Naive thymus-derived CD4-positive, alpha-beta T cell (primary cell): Measurements from ENCODE around the gene PET100. TPM values are rescaled to one million over a fixed set of nuclear protein-coding genes. Genes with fewer than 3 reads are reported as not detected.

Source experiments
- ATAC-seq: fragments of 150-1000 bp; cut with Tn5 transposase; 2 replicates; pipeline ENCODE4 v1.10.0; 2021; ENCODE audit warnings: mild to moderate bottlenecking, moderate library complexity
- CTCF ChIA-PET: fragments of 350-600 bp; sonication (Branson Sonifier 250); formaldehyde crosslinking; loops from one replicate; lab custom pipeline; 2021; ENCODE audit warnings: antibody characterized with exemption; lab: Charles Lee
- POLR2A ChIA-PET: fragments of 350-600 bp; sonication (Branson Sonifier 250); formaldehyde crosslinking; loops from one replicate; lab custom pipeline; 2021; ENCODE audit warnings: antibody characterized with exemption, inconsistent platforms; lab: Charles Lee
- DNase-seq, 9 donors: peaks; one replicate each; pipeline versions ENCODE4 v3.0.0 to v3.0.0-alpha.2; 2020 to 2022; ENCODE audit warnings: mixed read lengths in 1 of 9
- H3K27ac ChIP-seq: one replicate; pipeline ENCODE4 v1.7.0; 2013; ENCODE audit warnings: mild to moderate bottlenecking, low read depth, low read length, moderate library complexity
- H3K27me3 ChIP-seq, 2 donors: one replicate each; pipeline ENCODE4 v1.7.0; 2013; ENCODE audit warnings: low read length in 2 of 2, mild to moderate bottlenecking in 2 of 2, moderate library complexity in 2 of 2; ENCODE audit not compliant: control insufficient read depth in 2 of 2, insufficient read depth in 2 of 2
- H3K36me3 ChIP-seq, 3 experiments: 1 replicate in 2 of 3; 2 replicates in 1 of 3; pipeline ENCODE4 v1.7.0; 2013; ENCODE audit warnings: low read length in 3 of 3, mild to moderate bottlenecking in 3 of 3, moderate library complexity in 1 of 3; ENCODE audit not compliant: insufficient read depth in 3 of 3, control insufficient read depth in 2 of 3
- H3K4me1 ChIP-seq, 2 donors: one replicate each; pipeline ENCODE4 v1.7.0; 2013; ENCODE audit warnings: low read length in 2 of 2, mild to moderate bottlenecking in 2 of 2, moderate library complexity in 1 of 2; ENCODE audit not compliant: control insufficient read depth in 2 of 2, insufficient read depth in 2 of 2
- H3K4me3 ChIP-seq: 2 replicates; pipeline ENCODE4 v1.7.0; 2013; ENCODE audit warnings: mild to moderate bottlenecking, low read length
- H3K9me3 ChIP-seq, 3 experiments: 1 replicate in 2 of 3; 2 replicates in 1 of 3; pipeline ENCODE4 v1.7.0; 2013; ENCODE audit warnings: low read length in 3 of 3; ENCODE audit not compliant: control insufficient read depth in 2 of 3
- H3K27ac Mint-ChIP-seq, 9 donors: one replicate each; pipeline ENCODE4 v1.8.0; 2020 to 2022; ENCODE audit warnings: mixed read lengths in 9 of 9, mild to moderate bottlenecking in 8 of 9, moderate library complexity in 5 of 9, inconsistent platforms in 2 of 9
- H3K27me3 Mint-ChIP-seq, 5 donors: one replicate each; pipeline ENCODE4 v1.8.0; 2021 to 2022; ENCODE audit warnings: mixed read lengths in 5 of 5, mild to moderate bottlenecking in 1 of 5
- H3K36me3 Mint-ChIP-seq, 5 donors: one replicate each; pipeline ENCODE4 v1.8.0; 2020 to 2022; ENCODE audit warnings: mixed read lengths in 5 of 5, mild to moderate bottlenecking in 3 of 5, inconsistent platforms in 1 of 5
- H3K4me1 Mint-ChIP-seq, 7 donors: one replicate each; pipeline ENCODE4 v1.8.0; 2020 to 2022; ENCODE audit warnings: mixed read lengths in 7 of 7, mild to moderate bottlenecking in 3 of 7, inconsistent platforms in 1 of 7
- H3K4me3 Mint-ChIP-seq, 10 donors: one replicate each; pipeline ENCODE4 v1.8.0; 2020 to 2022; ENCODE audit warnings: mild to moderate bottlenecking in 10 of 10, mixed read lengths in 10 of 10, moderate library complexity in 6 of 10, inconsistent platforms in 2 of 10
- H3K9me3 Mint-ChIP-seq, 11 donors: one replicate each; pipeline ENCODE4 v1.8.0; 2020 to 2022; ENCODE audit warnings: mixed read lengths in 11 of 11, mild to moderate bottlenecking in 4 of 11, inconsistent platforms in 1 of 11, moderate library complexity in 1 of 11
- intact Hi-C, 2 donors: fragments of 100-400 bp; cut with micrococcal nuclease; formaldehyde crosslinking; loops; one replicate each; pipeline ENCODE4 v1.15.1; 2023
- polyA plus RNA-seq, 2 donors: library from polyadenylated mRNA; unstranded; fragments of 300-500 nt; fragmentation: Illumina TruSeq; gene quantifications; one replicate each; pipeline ENCODE4 v1.2.3, GENCODE V29; 2021
- total RNA-seq, 6 experiments: library from RNA in 5 of 6; stranded (reverse) in 5 of 6; gene quantifications; 1 replicate in 5 of 6; 2 replicates in 1 of 6; pipeline ENCODE4 v1.2.3 and lab custom pipeline; 2021 to 2026

Gene PET100
- total and polyA plus RNA-seq, 7 experiments from 2014 or later, result 112 to 274 (median 127) TPM

DNA sequence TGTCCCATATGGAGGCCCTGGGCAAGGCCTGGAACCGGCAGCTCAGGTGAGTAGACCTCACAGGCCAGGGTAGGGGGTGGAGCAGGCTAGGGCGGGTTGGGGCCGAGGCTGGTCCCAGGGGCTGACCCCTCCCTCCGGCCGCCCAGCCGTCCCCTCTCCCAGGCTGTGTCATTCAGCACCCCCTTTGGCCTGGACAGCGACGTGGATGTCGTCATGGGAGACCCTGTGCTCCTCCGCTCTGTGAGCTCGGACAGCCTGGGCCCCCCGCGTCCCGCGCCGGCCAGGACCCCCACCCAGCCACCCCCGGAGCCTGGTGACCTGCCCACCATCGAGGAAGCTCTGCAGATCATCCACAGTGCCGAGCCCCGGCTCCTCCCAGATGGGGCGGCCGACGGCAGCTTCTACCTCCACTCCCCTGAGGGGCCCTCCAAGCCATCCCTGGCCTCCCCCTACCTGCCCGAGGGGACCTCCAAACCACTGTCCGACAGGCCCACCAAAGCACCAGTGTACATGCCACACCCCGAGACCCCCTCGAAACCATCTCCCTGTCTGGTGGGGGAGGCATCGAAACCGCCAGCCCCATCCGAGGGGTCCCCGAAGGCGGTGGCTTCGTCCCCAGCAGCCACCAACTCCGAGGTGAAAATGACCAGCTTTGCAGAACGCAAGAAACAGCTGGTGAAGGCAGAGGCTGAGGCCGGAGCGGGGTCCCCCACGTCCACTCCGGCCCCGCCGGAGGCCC, 17.9 kb upstream of the PET100 start:
- ChIA-PET POLR2A (no interaction called here), CTCF (no interaction called here)
- H3K27me3 Mint-ChIP-seq, result no peaks in the 10 kb centered on the region
- Histone ChIP-seq H3K27ac (no peak overlapping the region), H3K9me3 (no peaks in the 10 kb centered on the region), H3K4me3 (no peak overlapping the region), H3K27me3 (no peaks in the 10 kb centered on the region), H3K36me3 (no peaks in the 10 kb centered on the region), H3K4me1 (no peaks in the 10 kb centered on the region)
- H3K27ac Mint-ChIP-seq, result no peak overlapping the region
- H3K4me1 Mint-ChIP-seq, result no peaks in the 10 kb centered on the region
- no peaks in the 10 kb centered on the region for H3K9me3 Mint-ChIP-seq
- H3K36me3 Mint-ChIP-seq, result no peaks in the 10 kb centered on the region
- no peak overlapping the region for H3K4me3 Mint-ChIP-seq
- no peak for DNase-seq
- no peak for ATAC-seq
- intact Hi-C loops, result no loop called here

DNA sequence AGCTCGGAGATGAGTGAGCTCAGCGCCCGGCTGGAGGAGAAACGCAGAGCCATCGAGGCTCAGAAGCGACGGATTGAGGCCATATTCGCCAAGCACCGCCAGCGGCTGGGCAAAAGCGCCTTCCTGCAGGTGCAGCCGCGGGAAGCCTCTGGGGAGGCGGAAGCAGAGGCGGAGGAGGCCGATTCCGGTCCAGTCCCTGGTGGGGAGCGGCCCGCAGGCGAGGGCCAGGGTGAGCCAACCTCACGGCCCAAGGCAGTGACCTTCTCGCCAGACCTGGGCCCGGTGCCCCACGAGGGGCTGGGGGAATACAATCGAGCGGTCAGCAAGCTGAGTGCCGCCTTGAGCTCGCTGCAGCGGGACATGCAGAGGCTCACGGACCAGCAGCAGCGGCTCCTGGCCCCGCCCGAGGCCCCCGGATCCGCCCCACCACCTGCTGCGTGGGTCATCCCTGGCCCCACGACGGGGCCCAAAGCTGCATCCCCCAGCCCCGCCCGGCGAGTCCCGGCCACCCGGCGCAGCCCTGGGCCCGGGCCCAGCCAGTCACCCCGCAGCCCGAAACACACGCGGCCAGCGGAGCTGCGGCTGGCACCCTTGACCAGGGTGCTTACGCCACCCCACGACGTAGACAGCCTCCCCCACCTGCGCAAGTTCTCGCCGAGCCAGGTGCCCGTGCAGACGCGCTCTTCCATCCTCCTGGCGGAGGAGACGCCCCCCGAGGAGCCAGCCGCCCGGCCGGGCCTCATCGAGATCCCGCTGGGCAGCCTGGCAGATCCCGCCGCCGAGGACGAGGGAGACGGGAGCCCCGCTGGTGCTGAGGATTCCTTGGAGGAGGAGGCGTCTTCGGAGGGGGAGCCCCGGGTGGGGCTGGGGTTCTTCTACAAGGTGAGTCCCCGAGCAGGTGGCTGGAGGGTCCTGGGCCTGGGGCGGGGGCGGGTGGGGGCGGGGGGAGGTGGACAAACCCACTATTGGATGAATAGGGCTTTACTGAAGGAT, 17.0 kb upstream of the PET100 start:
- peaks cover 0 to 6% (median 0%) of the 10 kb centered on the region in 3 experiments for H3K36me3 ChIP-seq
- CTCF ChIA-PET, result no interaction called here
- POLR2A ChIA-PET, result no interaction called here
- no peaks in the 10 kb centered on the region for H3K9me3 ChIP-seq
- Mint-ChIP-seq H3K36me3 (peaks cover 0 to 2% (median 0%) of the 10 kb centered on the region in 5 donors), H3K27ac (no peak overlapping the region), H3K4me1 (peaks cover 0 to 2% (median 0%) of the 10 kb centered on the region in 7 donors), H3K9me3 (no peaks in the 10 kb centered on the region), H3K27me3 (no peaks in the 10 kb centered on the region), H3K4me3 (no peak overlapping the region)
- no peak for ATAC-seq
- H3K27ac ChIP-seq, result no peak overlapping the region
- H3K4me1 ChIP-seq, result no peaks in the 10 kb centered on the region
- no peaks in the 10 kb centered on the region for H3K27me3 ChIP-seq
- intact Hi-C loops, result no loop called here
- H3K4me3 ChIP-seq, result no peak overlapping the region
- no peak for DNase-seq

DNA sequence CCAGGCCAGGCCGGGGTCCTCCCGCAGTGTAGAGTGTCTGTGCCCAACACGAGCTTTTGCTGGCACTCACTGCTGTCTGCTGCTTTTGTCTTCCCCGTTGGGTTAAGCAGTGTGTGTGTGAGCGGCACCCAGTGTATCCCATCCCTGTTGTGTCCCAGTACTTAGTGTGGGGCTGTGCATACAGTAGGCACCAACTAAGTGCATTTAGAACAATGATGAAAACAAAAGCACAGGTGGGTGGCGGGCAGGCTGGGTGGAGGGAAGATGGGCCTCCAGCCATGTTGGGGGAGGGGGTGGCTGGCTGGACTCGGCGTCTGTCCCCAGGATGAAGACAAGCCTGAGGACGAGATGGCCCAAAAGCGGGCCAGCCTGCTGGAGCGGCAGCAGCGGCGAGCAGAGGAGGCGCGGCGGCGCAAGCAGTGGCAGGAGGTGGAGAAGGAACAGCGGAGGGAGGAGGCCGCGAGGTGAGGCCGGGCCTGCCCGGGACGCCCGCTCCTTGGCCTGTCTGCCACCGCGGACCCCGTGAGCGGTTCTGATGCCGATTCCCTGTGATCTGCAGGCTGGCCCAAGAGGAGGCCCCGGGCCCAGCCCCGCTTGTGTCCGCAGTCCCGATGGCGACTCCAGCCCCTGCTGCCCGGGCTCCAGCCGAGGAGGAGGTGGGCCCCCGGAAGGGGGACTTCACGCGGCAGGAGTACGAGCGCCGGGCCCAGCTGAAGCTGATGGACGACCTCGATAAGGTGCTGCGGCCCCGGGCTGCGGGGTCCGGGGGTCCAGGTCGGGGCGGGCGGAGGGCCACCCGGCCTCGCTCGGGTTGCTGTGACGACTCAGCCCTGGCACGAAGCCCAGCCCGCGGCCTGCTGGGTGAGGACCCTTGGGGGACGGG, 14.5 kb upstream of the PET100 start:
- peaks cover 0 to 3% (median 0%) of the 10 kb centered on the region in 11 donors for H3K9me3 Mint-ChIP-seq
- peaks cover 0 to 14% (median 8%) of the 10 kb centered on the region in 5 donors for H3K36me3 Mint-ChIP-seq
- Histone ChIP-seq H3K4me3 (no peak overlapping the region), H3K36me3 (peaks cover 0 to 27% (median 0%) of the 10 kb centered on the region in 3 experiments), H3K27me3 (no peaks in the 10 kb centered on the region), H3K27ac (no peak overlapping the region), H3K9me3 (no peaks in the 10 kb centered on the region), H3K4me1 (no peaks in the 10 kb centered on the region)
- H3K27ac Mint-ChIP-seq, result no peak overlapping the region
- H3K4me3 Mint-ChIP-seq, result no peak overlapping the region
- POLR2A ChIA-PET, result no interaction called here
- DNase-seq (no peak), ATAC-seq (no peak)
- CTCF ChIA-PET, result no interaction called here
- no peaks in the 10 kb centered on the region for H3K27me3 Mint-ChIP-seq
- H3K4me1 Mint-ChIP-seq, result peaks cover 0 to 8% (median 0%) of the 10 kb centered on the region in 7 donors
- intact Hi-C loops, result no loop called here

DNA sequence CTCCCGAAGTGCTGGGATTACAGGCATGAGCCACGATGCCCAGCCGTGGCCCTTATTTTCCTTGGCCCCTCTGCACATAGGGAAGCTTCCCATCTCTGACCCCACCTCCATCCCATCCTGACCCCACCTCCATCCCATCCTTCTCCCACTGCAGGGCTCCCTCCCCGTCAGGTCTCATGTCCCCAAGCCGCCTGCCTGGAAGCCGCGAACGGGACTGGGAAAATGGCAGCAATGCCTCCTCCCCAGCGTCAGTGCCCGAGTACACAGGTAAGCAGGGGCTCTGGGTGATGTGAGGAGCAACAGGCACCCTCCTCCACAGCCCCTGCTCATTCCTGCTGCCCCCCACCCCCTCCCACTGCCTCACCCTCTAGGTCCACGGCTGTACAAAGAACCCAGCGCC, 12.4 kb upstream of the PET100 start:
- Histone ChIP-seq H3K4me1 (no peaks in the 10 kb centered on the region), H3K9me3 (no peaks in the 10 kb centered on the region), H3K4me3 (no peak overlapping the region), H3K27me3 (no peaks in the 10 kb centered on the region), H3K27ac (no peak overlapping the region), H3K36me3 (peaks cover 3 to 48% (median 7%) of the 10 kb centered on the region in 3 experiments)
- no peaks in the 10 kb centered on the region for H3K27me3 Mint-ChIP-seq
- CTCF ChIA-PET, result no interaction called here
- POLR2A ChIA-PET, result interaction anchor here (0.6 kb wide), 1 partner anchor 192 kb away, joined by 6 read pairs; no protein-coding TSS in a partner anchor
- ATAC-seq, result no peak
- no peak overlapping the region for H3K4me3 Mint-ChIP-seq
- DNase-seq, result no peak
- H3K36me3 Mint-ChIP-seq, result peaks cover 5 to 23% (median 14%) of the 10 kb centered on the region in 5 donors
- peak overlapping the region in 1 of 9 donors; percentile 27 for H3K27ac Mint-ChIP-seq
- H3K4me1 Mint-ChIP-seq, result peaks cover 0 to 8% (median 0%) of the 10 kb centered on the region in 7 donors
- peaks cover 0 to 3% (median 0%) of the 10 kb centered on the region in 11 donors for H3K9me3 Mint-ChIP-seq
- intact Hi-C loops, result no loop called here

DNA sequence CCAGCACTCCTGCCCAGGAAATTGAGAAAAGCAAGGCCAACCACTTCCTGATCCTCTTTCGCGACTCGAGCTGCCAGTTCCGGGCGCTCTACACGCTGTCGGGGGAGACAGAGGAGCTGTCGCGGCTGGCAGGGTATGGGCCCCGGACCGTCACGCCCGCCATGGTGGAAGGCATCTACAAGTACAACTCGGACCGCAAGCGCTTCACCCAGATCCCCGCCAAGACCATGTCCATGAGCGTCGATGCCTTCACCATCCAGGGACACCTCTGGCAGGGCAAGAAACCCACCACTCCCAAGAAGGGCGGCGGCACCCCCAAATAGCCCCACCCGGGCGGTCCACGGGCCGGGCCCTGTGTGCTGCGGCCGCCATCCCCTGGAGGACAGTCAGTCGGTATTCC, 11.9 kb upstream of the PET100 start:
- no peak overlapping the region for H3K27ac ChIP-seq

DNA sequence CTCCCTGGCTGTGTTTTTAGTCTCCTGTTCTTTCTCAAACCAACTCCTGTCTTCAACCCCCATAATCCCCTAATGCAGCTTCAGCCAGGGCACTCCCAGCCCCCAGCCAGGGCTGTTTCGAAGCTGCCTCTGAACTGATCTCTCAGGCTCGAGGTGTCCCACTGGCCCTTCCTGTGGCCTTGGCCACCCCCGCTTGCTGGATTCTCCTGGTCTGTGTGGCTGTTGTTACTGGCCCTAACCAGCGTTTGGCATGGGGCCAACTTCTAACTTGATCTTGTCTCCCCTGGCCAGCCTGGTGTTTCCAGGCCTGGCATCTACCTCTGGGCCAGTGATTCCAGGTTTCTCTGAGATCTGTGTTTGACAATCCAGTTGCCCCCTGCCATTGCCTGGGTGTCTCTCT, 11.2 kb upstream of the PET100 start:
- ChIA-PET CTCF (no interaction called here), POLR2A (no interaction called here)
- no peak for DNase-seq
- H3K36me3 ChIP-seq, result peaks cover 12 to 60% (median 16%) of the 10 kb centered on the region in 3 experiments
- H3K4me1 ChIP-seq, result no peaks in the 10 kb centered on the region
- H3K27me3 Mint-ChIP-seq, result no peaks in the 10 kb centered on the region
- peaks cover 11 to 31% (median 20%) of the 10 kb centered on the region in 5 donors for H3K36me3 Mint-ChIP-seq
- H3K27ac ChIP-seq, result no peak overlapping the region
- peaks cover 0 to 8% (median 0%) of the 10 kb centered on the region in 7 donors for H3K4me1 Mint-ChIP-seq
- no peaks in the 10 kb centered on the region for H3K9me3 ChIP-seq
- H3K27me3 ChIP-seq, result no peaks in the 10 kb centered on the region
- ATAC-seq, result no peak
- H3K4me3 Mint-ChIP-seq, result peak overlapping the region in 1 of 10 donors; percentile 38
- H3K4me3 ChIP-seq, result no peak overlapping the region
- H3K9me3 Mint-ChIP-seq, result peaks cover 0 to 3% (median 0%) of the 10 kb centered on the region in 11 donors
- peak overlapping the region in 1 of 9 donors; percentile 66 for H3K27ac Mint-ChIP-seq
- intact Hi-C loops, result no loop called here

More for the DNA sequence above, 11.9 kb upstream of the PET100 start:
- intact Hi-C loops, result no loop called here
- Mint-ChIP-seq H3K27me3 (no peaks in the 10 kb centered on the region), H3K27ac (no peak overlapping the region), H3K4me3 (no peak overlapping the region), H3K9me3 (peaks cover 0 to 3% (median 0%) of the 10 kb centered on the region in 11 donors), H3K36me3 (peaks cover 6 to 25% (median 14%) of the 10 kb centered on the region in 5 donors), H3K4me1 (peaks cover 0 to 8% (median 0%) of the 10 kb centered on the region in 7 donors)
- H3K36me3 ChIP-seq, result peaks cover 7 to 54% (median 9%) of the 10 kb centered on the region in 3 experiments
- no peaks in the 10 kb centered on the region for H3K4me1 ChIP-seq
- ChIA-PET POLR2A (no interaction called here), CTCF (no interaction called here)
- DNase-seq (no peak), ATAC-seq (no peak)
- no peaks in the 10 kb centered on the region for H3K9me3 ChIP-seq
- no peak overlapping the region for H3K4me3 ChIP-seq
- H3K27me3 ChIP-seq, result no peaks in the 10 kb centered on the region
